Fibroblast of the aortic adventitia (primary cell): ENCODE data around the gene PCDH10. TPM values are rescaled to one million over a fixed set of nuclear protein-coding genes. Genes with fewer than 3 reads are reported as not detected.

Experiments used
- DNase-seq: peaks from one replicate; pipeline ENCODE4 v3.0.0-alpha.2; 2010; ENCODE audit warnings: low read depth
- H3K4me3 ChIP-seq: 2 replicates; pipeline ENCODE4 v1.5.1; 2011; ENCODE audit warnings: low read depth, mild to moderate bottlenecking, control low read depth, low read length, moderate library complexity
- total RNA-seq: library from RNA; depleted of rRNA; stranded (reverse); fragments of >200 nt; gene quantifications from 2 replicates; pipeline ENCODE4 v1.2.3, GENCODE V29; 2012; ENCODE audit warnings: low replicate concordance
- TF ChIP-seq, protein P1 (sequence below): IDR thresholded peaks from 2 replicates; pipeline ENCODE4 v1.5.1; 2011; ENCODE audit warnings: mild to moderate bottlenecking, low read length, control low read depth, inconsistent platforms; ENCODE audit not compliant: insufficient read depth

The PCDH10 gene
- total RNA-seq, 1 donor: 16.9 TPM

DNA sequence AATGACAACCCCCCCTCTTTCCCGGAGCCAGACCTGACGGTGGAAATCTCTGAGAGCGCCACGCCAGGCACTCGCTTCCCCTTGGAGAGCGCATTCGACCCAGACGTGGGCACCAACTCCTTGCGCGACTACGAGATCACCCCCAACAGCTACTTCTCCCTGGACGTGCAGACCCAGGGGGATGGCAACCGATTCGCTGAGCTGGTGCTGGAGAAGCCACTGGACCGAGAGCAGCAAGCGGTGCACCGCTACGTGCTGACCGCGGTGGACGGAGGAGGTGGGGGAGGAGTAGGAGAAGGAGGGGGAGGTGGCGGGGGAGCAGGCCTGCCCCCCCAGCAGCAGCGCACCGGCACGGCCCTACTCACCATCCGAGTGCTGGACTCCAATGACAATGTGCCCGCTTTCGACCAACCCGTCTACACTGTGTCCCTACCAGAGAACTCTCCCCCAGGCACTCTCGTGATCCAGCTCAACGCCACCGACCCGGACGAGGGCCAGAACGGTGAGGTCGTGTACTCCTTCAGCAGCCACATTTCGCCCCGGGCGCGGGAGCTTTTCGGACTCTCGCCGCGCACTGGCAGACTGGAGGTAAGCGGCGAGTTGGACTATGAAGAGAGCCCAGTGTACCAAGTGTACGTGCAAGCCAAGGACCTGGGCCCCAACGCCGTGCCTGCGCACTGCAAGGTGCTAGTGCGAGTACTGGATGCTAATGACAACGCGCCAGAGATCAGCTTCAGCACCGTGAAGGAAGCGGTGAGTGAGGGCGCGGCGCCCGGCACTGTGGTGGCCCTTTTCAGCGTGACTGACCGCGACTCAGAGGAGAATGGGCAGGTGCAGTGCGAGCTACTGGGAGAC, 1.6 kb downstream of the PCDH10 start:
- H3K4me3 ChIP-seq: peak overlapping the region; percentile 68
- no peak for DNase-seq
- TF ChIP-seq, protein P1, sequence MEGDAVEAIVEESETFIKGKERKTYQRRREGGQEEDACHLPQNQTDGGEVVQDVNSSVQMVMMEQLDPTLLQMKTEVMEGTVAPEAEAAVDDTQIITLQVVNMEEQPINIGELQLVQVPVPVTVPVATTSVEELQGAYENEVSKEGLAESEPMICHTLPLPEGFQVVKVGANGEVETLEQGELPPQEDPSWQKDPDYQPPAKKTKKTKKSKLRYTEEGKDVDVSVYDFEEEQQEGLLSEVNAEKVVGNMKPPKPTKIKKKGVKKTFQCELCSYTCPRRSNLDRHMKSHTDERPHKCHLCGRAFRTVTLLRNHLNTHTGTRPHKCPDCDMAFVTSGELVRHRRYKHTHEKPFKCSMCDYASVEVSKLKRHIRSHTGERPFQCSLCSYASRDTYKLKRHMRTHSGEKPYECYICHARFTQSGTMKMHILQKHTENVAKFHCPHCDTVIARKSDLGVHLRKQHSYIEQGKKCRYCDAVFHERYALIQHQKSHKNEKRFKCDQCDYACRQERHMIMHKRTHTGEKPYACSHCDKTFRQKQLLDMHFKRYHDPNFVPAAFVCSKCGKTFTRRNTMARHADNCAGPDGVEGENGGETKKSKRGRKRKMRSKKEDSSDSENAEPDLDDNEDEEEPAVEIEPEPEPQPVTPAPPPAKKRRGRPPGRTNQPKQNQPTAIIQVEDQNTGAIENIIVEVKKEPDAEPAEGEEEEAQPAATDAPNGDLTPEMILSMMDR: no peak

DNA sequence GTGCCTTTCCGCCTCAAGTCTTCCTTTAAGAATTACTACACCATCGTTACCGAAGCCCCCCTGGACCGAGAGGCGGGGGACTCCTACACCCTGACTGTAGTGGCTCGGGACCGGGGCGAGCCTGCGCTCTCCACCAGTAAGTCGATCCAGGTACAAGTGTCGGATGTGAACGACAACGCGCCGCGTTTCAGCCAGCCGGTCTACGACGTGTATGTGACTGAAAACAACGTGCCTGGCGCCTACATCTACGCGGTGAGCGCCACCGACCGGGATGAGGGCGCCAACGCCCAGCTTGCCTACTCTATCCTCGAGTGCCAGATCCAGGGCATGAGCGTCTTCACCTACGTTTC, 2.2 kb downstream of the PCDH10 start:
- TF ChIP-seq, protein P1: no peak
- DNase-seq: no peak
- H3K4me3 ChIP-seq: peak overlapping the region; percentile 68

DNA sequence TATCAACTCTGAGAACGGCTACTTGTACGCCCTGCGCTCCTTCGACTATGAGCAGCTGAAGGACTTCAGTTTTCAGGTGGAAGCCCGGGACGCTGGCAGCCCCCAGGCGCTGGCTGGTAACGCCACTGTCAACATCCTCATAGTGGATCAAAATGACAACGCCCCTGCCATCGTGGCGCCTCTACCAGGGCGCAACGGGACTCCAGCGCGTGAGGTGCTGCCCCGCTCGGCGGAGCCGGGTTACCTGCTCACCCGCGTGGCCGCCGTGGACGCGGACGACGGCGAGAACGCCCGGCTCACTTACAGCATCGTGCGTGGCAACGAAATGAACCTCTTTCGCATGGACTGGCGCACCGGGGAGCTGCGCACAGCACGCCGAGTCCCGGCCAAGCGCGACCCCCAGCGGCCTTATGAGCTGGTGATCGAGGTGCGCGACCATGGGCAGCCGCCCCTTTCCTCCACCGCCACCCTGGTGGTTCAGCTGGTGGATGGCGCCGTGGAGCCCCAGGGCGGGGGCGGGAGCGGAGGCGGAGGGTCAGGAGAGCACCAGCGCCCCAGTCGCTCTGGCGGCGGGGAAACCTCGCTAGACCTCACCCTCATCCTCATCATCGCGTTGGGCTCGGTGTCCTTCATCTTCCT, 2.7 kb downstream of the PCDH10 start:
- H3K4me3 ChIP-seq: peak overlapping the region; percentile 68
- no peak for DNase-seq
- TF ChIP-seq, protein P1: no peak

DNA sequence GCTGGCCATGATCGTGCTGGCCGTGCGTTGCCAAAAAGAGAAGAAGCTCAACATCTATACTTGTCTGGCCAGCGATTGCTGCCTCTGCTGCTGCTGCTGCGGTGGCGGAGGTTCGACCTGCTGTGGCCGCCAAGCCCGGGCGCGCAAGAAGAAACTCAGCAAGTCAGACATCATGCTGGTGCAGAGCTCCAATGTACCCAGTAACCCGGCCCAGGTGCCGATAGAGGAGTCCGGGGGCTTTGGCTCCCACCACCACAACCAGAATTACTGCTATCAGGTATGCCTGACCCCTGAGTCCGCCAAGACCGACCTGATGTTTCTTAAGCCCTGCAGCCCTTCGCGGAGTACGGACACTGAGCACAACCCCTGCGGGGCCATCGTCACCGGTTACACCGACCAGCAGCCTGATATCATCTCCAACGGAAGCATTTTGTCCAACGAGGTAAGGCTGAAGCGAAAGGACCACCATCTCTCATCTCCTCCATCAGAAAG, 3.3 kb downstream of the PCDH10 start:
- peak overlapping the region; percentile 68 for H3K4me3 ChIP-seq
- TF ChIP-seq, protein P1: no peak
- no peak for DNase-seq

DNA sequence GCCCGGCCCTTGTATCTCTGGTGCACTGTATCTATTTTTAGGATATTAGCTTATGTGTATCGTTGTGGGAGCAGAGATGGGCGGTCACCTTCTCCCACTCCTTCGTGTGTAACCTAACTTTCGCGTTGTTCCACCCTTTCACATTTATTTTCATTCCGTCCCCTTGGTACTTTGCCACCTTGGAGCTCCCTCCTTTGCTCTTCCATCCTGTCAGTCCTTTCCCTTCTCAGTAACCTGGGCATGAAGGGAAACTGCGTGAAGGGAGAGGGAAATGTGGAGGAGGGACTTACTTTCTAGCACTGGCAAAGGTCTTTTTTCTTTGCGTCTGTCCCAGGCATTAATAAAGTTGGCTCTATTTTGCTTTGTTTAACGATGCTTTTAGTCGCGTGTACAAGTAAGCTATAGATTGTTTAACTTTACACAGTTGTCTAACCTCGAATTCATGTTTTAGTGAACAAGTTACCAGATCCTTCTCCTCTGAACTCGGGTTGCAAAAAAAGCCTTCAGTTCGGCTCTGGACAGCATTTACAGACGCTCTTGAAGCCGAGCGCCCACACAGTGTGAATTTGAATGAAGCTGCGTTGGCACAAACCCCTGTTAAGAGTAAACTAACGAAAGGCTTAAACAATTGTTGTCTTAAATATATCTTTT, 3.9 kb downstream of the PCDH10 start:
- DNase-seq: no peak
- TF ChIP-seq, protein P1: no peak
- peak overlapping the region; percentile 68 for H3K4me3 ChIP-seq

DNA sequence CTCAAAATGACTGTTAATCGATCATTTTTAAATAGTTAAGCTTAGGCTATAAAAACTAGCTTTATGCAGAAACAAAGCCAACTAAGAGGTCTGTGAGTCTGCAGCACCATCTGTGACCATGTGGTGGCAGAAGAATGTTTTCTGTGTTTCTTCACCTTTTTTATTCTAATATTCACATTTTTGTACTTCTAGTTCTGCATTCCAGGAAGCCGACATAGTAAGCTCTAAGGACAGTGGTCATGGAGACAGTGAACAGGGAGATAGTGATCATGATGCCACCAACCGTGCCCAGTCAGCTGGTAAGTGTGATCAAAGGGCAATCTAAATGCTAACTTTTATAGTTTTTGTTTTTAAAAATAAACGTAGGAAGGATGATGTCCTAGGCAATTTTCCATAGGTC, 5.6 kb downstream of the PCDH10 start:
- peak; percentile 62 for DNase-seq
- TF ChIP-seq, protein P1: peak; percentile 70
- H3K4me3 ChIP-seq: no peak overlapping the region
